SK-N-MC (cell line): ENCODE measurements around the gene PCDHB11.
"Not testable (repeated sequence)": the region's sequence is repeated elsewhere in the genome, so short reads cannot be mapped to it uniquely, and the experiment has no call there.

Source experiments
- EZH2 ChIP-seq: fragments of 200-600 bp; sonication (generic); IDR thresholded peaks from one replicate; pipeline ENCODE4 v1.6.1; 2017; ENCODE audit warnings: antibody characterized with exemption
- FOXP2 ChIP-seq: optimal IDR thresholded peaks from 2 replicates; pipeline ENCODE3; 2011; ENCODE audit warnings: mild to moderate bottlenecking, moderate library complexity; ENCODE audit not compliant: insufficient read depth; ENCODE audit errors: extremely low read length, control extremely low read depth
- POLR2AphosphoS5 ChIP-seq: IDR thresholded peaks from 2 replicates; pipeline ENCODE4 v1.6.1; 2012; ENCODE audit warnings: mild to moderate bottlenecking, low read depth, low read length, borderline replicate concordance

- TF ChIP-seq EZH2, POLR2AphosphoS5, FOXP2: not testable (repeated sequence)
These were observed 15.2 kb downstream of the PCDHB11 start for GRCh38 chr5:141214583-141214982.
